ENCODE data around the gene HDAC9.

- no peak for TF ChIP-seq POLR2A (IDR thresholded peaks at IDR 0.05)
- TF ChIP-seq, protein P1, sequence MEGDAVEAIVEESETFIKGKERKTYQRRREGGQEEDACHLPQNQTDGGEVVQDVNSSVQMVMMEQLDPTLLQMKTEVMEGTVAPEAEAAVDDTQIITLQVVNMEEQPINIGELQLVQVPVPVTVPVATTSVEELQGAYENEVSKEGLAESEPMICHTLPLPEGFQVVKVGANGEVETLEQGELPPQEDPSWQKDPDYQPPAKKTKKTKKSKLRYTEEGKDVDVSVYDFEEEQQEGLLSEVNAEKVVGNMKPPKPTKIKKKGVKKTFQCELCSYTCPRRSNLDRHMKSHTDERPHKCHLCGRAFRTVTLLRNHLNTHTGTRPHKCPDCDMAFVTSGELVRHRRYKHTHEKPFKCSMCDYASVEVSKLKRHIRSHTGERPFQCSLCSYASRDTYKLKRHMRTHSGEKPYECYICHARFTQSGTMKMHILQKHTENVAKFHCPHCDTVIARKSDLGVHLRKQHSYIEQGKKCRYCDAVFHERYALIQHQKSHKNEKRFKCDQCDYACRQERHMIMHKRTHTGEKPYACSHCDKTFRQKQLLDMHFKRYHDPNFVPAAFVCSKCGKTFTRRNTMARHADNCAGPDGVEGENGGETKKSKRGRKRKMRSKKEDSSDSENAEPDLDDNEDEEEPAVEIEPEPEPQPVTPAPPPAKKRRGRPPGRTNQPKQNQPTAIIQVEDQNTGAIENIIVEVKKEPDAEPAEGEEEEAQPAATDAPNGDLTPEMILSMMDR (IDR thresholded peaks at IDR 0.05), result no peak
Measured at GRCh38 chr7:18529239-18529638, 33.7 kb downstream of the HDAC9 start.
